ENCODE results near the gene ZAR1. TPM values are rescaled to one million over a fixed set of nuclear protein-coding genes. Genes with fewer than 3 reads are reported as not detected.

Gene ZAR1
- total and polyA plus RNA-seq, 12 donors: not detected

- H3K27ac ChIP-seq: no peak overlapping the region
- WGBS, 2 donors: 95 to 96% methylated on average over 4 of the region's 4 CpGs
- DNase-seq: no peak
- no peak for ATAC-seq
- intact Hi-C loops (cut with DNase I): no loop called here
- H3K4me3 ChIP-seq: no peak overlapping the region
- peaks cover 0 to 80% (median 34%) of the 10 kb centered on the region in 9 donors for H3K36me3 ChIP-seq
- H3K4me1 ChIP-seq: no peaks in the 10 kb centered on the region
- H3K9me3 ChIP-seq: no peaks in the 10 kb centered on the region
- TF ChIP-seq CTCF (IDR thresholded peaks at IDR 0.05): no peak
- H3K27me3 ChIP-seq: no peaks in the 10 kb centered on the region
These were observed 8.8 kb downstream of the ZAR1 start for GRCh38 chr4:48498895-48499294.

- ATAC-seq: no peak
- peaks cover 0 to 87% (median 34%) of the 10 kb centered on the region in 9 donors for H3K36me3 ChIP-seq
- H3K4me1 ChIP-seq: no peaks in the 10 kb centered on the region
- WGBS, 2 donors: 88 to 89% methylated on average over 3 of the region's 3 CpGs
- intact Hi-C loops (cut with DNase I): no loop called here
- H3K4me3 ChIP-seq: no peak overlapping the region
- no peaks in the 10 kb centered on the region for H3K9me3 ChIP-seq
- TF ChIP-seq CTCF (IDR thresholded peaks at IDR 0.05): no peak
- DNase-seq: no peak
- no peaks in the 10 kb centered on the region for H3K27me3 ChIP-seq
- H3K27ac ChIP-seq: no peak overlapping the region
These were observed 9.6 kb downstream of the ZAR1 start for GRCh38 chr4:48499551-48500066.

GRCh38 chr4:48503233-48504025, 13.4 kb downstream of the ZAR1 start:
- Histone ChIP-seq H3K9me3 (no peaks in the 10 kb centered on the region), H3K36me3 (peaks cover 0 to 100% (median 52%) of the 10 kb centered on the region in 9 donors), H3K27me3 (no peaks in the 10 kb centered on the region), H3K27ac (no peak overlapping the region), H3K4me3 (no peak overlapping the region), H3K4me1 (no peaks in the 10 kb centered on the region)
- DNase-seq (no peak), ATAC-seq (no peak)
- TF ChIP-seq CTCF (IDR thresholded peaks at IDR 0.05): no peak
- intact Hi-C loops (cut with DNase I): no loop called here
- WGBS, 2 donors: 70 to 72% methylated on average over 4 of the region's 4 CpGs

- Histone ChIP-seq H3K4me3 (no peak overlapping the region), H3K9me3 (no peaks in the 10 kb centered on the region), H3K4me1 (no peaks in the 10 kb centered on the region), H3K27me3 (no peaks in the 10 kb centered on the region), H3K36me3 (peaks cover 0 to 100% (median 50%) of the 10 kb centered on the region in 9 donors), H3K27ac (no peak overlapping the region)
- 91 to 93% methylated on average over 2 of the region's 2 CpGs for WGBS, 2 donors
- DNase-seq: no peak
- no peak for ATAC-seq
- TF ChIP-seq CTCF (IDR thresholded peaks at IDR 0.05): no peak
- intact Hi-C loops (cut with DNase I): no loop called here
These were observed 13.9 kb downstream of the ZAR1 start for GRCh38 chr4:48504026-48504330.
